ENCODE data around the gene MYH10. TPM values are rescaled to one million over a fixed set of nuclear protein-coding genes. Genes with fewer than 3 reads are reported as not detected.

The MYH10 gene
- total RNA-seq, 1 donor from 2014 or later, result 378 TPM

DNA sequence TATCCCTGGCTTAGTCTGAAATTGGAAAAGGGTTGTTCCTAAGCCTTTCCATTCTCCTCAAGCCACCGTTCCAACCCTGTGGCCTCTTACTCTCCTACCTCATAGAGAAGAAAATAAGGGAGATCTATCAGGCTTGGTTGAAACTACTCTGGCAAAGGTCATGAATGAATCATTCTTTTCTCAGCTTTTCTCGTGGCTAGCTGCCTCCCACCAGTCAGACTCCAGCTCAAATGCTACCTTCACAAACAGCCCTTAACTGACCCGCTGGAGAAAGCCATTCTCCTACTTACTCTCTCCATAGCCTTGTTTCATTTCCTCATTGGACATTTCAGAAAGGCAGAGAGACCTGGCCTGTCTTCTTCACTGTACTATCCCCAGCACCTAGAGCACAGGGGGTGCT is 8.9 kb downstream of the MYH10 start:
- H3K27me3 ChIP-seq, result no peaks in the 10 kb centered on the region
- no peaks in the 10 kb centered on the region for H3K9me3 ChIP-seq
- intact Hi-C loops (cut with DNase I), result loop anchor here (5.0 kb wide), 2 partner anchors 34 to 149 kb away; no protein-coding TSS in a partner anchor
- peaks cover 12 to 32% of the 10 kb centered on the region in 2 donors for H3K36me3 ChIP-seq
- H3K4me3 ChIP-seq, result peak overlapping the region; percentile 25 to 90
- peak overlapping the region; percentile 93 to 98 for H3K27ac ChIP-seq
- peak in 1 of 2 donors; percentile 66 for DNase-seq (ENCODE audit: low spot score in 2 of 2)
- peaks cover 7 to 40% of the 10 kb centered on the region in 2 donors for H3K4me1 ChIP-seq
- TF ChIP-seq, protein P1, sequence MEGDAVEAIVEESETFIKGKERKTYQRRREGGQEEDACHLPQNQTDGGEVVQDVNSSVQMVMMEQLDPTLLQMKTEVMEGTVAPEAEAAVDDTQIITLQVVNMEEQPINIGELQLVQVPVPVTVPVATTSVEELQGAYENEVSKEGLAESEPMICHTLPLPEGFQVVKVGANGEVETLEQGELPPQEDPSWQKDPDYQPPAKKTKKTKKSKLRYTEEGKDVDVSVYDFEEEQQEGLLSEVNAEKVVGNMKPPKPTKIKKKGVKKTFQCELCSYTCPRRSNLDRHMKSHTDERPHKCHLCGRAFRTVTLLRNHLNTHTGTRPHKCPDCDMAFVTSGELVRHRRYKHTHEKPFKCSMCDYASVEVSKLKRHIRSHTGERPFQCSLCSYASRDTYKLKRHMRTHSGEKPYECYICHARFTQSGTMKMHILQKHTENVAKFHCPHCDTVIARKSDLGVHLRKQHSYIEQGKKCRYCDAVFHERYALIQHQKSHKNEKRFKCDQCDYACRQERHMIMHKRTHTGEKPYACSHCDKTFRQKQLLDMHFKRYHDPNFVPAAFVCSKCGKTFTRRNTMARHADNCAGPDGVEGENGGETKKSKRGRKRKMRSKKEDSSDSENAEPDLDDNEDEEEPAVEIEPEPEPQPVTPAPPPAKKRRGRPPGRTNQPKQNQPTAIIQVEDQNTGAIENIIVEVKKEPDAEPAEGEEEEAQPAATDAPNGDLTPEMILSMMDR (IDR thresholded peaks at IDR 0.05), result no peak

DNA sequence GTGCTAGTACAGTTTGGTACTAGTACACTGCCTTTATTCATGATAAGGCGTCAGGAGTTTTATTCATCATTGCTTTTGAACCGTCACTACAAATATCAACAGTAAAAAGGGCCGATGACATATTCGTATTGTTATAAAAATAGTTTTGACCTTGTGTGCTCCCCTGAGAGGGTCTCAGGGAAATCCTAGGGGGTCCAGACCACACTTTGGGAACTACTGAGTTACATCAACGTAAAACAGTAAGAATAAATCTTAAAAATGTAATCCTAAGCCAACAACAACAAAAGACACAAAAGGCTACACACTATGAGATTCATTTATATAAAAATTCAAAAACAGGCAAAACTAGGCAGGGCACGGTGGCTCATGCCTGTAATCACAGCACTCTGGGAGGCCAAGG is 11.2 kb downstream of the MYH10 start:
- peak overlapping the region; percentile 13 to 90 for H3K4me3 ChIP-seq
- H3K27ac ChIP-seq, result peak overlapping the region; percentile 60 to 93
- intact Hi-C loops (cut with DNase I), result no loop called here

GRCh38 chr17:8618825-8619224 is 11.7 kb downstream of the MYH10 start:
- intact Hi-C loops (cut with DNase I), result no loop called here
- Histone ChIP-seq H3K27ac (peak overlapping the region; percentile 60 to 93), H3K9me3 (no peaks in the 10 kb centered on the region), H3K4me3 (peak overlapping the region; percentile 13 to 90), H3K4me1 (peaks cover 11 to 46% of the 10 kb centered on the region in 2 donors), H3K36me3 (peaks cover 12 to 32% of the 10 kb centered on the region in 2 donors), H3K27me3 (no peaks in the 10 kb centered on the region)
- TF ChIP-seq, protein P1 (IDR thresholded peaks at IDR 0.05), result no peak
- DNase-seq (ENCODE audit: low spot score in 2 of 2), result no peak

More for the DNA sequence above, 11.2 kb downstream of the MYH10 start:
- H3K4me1 ChIP-seq, result peaks cover 11 to 48% of the 10 kb centered on the region in 2 donors
- H3K36me3 ChIP-seq, result peaks cover 12 to 32% of the 10 kb centered on the region in 2 donors
- H3K27me3 ChIP-seq, result no peaks in the 10 kb centered on the region
- no peak for DNase-seq (ENCODE audit: low spot score in 2 of 2)
- TF ChIP-seq, protein P1 (IDR thresholded peaks at IDR 0.05), result no peak
- no peaks in the 10 kb centered on the region for H3K9me3 ChIP-seq

GRCh38 chr17:8614988-8615387 is 15.5 kb downstream of the MYH10 start:
- peak overlapping the region; percentile 2 to 93 for H3K27ac ChIP-seq

GRCh38 chr17:8611619-8612298 is 18.8 kb downstream of the MYH10 start:
- intact Hi-C loops (cut with DNase I), result loop anchor here (2.0 kb wide), 1 partner anchor 19 kb away; the partner anchor contains the start of gene MYH10
- TF ChIP-seq, protein P1 (IDR thresholded peaks at IDR 0.05), result no peak
- no peaks in the 10 kb centered on the region for H3K36me3 ChIP-seq
- peak overlapping the region; percentile 43 to 50 for H3K4me3 ChIP-seq
- H3K27me3 ChIP-seq, result no peaks in the 10 kb centered on the region
- no peak for DNase-seq (ENCODE audit: low spot score in 2 of 2)
- H3K9me3 ChIP-seq, result no peaks in the 10 kb centered on the region
- H3K27ac ChIP-seq, result peak overlapping the region; percentile 73 to 93
- H3K4me1 ChIP-seq, result peaks cover 16 to 51% of the 10 kb centered on the region in 2 donors

More at GRCh38 chr17:8614988-8615387, 15.5 kb downstream of the MYH10 start:
- Histone ChIP-seq H3K36me3 (peaks cover 0 to 13% of the 10 kb centered on the region in 2 donors), H3K4me3 (peak overlapping the region in 1 of 2 donors; percentile 50), H3K27me3 (no peaks in the 10 kb centered on the region), H3K9me3 (no peaks in the 10 kb centered on the region), H3K4me1 (peaks cover 14 to 38% of the 10 kb centered on the region in 2 donors)
- intact Hi-C loops (cut with DNase I), result no loop called here
- DNase-seq (ENCODE audit: low spot score in 2 of 2), result no peak
- TF ChIP-seq, protein P1 (IDR thresholded peaks at IDR 0.05), result no peak
